D341Med (cell line): ENCODE results near the gene KLHL26.

ENCODE experiments used
- DNase-seq: peaks from one replicate; pipeline ENCODE4 v3.0.0; 2012; ENCODE audit warnings: low spot score

KLHL26 gene

GRCh38 chr19:18646535-18647370 lies 9.9 kb downstream of the KLHL26 start:
- DNase-seq = no peak

DNA sequence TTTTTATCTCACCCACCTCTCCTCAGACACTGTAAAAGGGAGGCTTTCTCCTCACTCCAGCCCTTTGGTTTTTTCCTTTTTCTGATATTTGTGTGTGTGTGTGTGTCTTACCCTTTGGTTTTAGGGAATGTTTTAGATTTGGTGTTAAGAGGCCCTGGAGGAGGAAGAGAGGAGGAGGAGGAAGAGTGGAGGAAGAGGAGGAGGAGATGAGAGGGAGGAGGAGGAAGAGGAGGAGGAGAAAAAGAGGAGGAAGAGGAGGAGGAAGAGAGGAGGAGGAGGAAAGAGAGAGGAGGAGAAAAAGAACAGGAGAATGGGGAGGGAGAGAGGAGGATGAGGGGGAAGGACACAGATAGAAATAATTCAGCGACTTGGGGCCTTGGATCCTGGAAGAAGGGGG lies 10.5 kb downstream of the KLHL26 start:
- no peak for DNase-seq

GRCh38 chr19:18647807-18648206 lies 11.0 kb downstream of the KLHL26 start:
- no peak for DNase-seq

GRCh38 chr19:18648973-18649315 lies 12.1 kb downstream of the KLHL26 start:
- no peak for DNase-seq

DNA sequence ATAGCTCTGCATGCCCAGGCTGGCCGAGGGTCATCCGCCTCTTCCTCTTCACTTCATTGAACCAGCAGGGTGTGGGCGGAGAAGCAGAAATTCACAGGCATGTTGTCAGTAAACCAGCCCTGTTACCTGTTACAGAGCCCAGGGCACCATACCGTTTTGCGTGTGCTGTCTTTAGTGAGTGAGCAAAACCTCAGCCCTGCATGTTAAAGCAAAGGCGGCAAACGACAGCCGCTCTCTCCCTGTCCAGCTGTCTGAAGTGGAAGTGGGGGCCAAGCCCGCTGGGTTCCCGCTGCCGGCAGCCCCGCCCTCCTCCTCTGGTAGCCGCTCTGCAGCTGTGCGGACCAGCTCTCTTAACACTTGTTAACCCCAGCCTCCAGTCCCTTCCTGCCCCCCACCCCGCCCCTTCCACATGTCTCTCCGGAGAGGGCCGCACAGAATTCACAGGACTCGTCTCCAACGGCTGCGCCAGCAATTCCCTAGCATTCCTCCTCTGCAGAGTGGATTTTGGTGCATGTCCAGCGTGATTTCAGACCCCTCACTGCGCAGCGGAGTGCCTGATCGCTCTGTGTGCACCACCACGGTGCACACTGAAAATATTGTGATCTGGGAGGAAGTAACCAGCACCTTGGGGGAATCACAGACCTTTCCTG lies 12.7 kb downstream of the KLHL26 start:
- no peak for DNase-seq

DNA sequence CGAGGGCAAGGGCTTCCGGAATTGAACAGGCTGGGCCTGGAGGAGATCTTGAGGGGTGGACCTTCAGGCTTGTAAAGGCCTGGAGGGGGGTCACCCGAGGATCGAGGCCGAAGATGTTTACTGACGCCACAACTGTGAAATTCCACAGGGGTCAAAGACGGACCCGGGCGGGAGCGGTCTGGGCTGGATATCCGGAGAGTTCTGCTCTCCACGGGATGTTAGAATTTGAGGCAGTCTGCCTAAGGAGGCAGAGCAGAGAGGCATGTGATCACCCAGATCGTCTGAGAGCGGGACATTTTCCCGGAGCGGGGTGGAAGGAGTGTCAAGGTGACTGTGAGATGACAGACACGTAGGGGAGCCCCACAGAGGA lies 13.2 kb downstream of the KLHL26 start:
- DNase-seq = no peak

DNA sequence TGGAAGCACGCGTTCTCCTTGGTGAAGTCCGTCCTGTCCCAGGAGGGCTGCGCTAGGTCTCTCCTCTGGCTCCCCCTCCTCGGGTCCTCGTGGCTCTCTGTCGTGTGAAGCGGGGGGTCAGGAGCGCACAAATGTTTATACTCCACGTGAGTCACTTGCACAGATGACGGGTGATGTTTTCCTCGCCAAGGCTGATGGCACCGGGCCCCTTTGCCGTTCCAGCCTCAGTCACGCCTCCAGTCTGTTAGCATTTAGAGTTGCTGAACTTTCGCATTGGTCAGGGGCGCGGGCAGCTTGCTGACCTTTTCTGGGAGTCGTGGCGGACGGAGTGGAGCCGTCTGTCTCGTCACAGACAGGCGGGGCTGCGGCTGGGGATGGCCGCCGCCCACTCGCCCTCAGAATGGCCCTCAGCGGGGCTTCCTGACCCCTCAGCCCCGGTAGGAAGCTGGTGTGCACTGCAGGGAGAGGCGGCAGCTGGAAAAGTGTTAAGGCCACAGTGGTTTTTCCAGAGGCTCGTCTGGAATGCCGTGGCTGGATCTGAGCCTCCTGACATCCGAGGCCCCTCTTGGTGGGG lies 13.7 kb downstream of the KLHL26 start:
- no peak for DNase-seq

- DNase-seq = no peak
These were observed 14.5 kb downstream of the KLHL26 start for GRCh38 chr19:18651300-18651699.

DNA sequence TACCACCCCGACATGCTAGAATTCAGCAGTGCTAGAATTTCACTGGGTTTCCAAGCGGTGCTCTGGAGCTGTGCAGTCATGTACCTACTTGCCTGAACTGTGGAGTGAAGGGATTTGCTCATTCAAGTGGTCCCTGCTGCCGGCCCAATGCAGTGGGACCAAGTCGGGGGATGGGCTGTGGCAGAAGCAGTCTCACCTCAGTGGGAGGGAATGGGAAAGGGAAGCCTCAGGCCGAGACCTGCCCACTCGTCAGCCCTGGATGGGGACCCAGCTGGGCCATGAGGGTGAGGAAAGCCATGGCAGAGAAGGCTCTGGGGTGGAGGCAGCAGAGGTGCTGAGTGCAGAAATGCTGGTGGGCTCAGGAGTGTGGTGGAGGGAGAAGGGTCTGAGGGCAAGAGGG lies 14.9 kb downstream of the KLHL26 start:
- DNase-seq = no peak

GRCh38 chr19:18653853-18654252 lies 17.0 kb downstream of the KLHL26 start:
- DNase-seq = no peak

DNA sequence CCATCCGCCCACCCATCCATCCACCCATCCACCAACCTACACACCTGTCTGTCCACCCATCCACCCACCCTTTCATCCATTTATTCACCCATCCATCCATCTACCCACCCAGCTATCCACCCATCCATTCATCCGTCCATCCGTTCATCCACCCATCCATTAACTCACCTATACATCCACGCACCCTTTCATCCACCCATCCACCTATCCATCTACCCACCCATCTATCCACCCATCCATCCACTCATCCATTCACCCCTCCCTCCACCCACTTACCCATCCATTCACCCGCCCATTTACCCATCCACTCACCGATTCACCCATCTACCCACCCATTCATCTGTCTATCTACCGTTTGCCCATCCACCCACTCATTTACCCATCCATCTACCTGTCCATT lies 17.6 kb downstream of the KLHL26 start:
- no peak for DNase-seq

- no peak for DNase-seq
These were observed 18.5 kb downstream of the KLHL26 start for GRCh38 chr19:18655173-18655844.

GRCh38 chr19:18656337-18657086 lies 19.7 kb downstream of the KLHL26 start:
- DNase-seq = no peak

GRCh38 chr19:18657590-18658365 lies 20.9 kb downstream of the KLHL26 start:
- peak; percentile 65 for DNase-seq

DNA sequence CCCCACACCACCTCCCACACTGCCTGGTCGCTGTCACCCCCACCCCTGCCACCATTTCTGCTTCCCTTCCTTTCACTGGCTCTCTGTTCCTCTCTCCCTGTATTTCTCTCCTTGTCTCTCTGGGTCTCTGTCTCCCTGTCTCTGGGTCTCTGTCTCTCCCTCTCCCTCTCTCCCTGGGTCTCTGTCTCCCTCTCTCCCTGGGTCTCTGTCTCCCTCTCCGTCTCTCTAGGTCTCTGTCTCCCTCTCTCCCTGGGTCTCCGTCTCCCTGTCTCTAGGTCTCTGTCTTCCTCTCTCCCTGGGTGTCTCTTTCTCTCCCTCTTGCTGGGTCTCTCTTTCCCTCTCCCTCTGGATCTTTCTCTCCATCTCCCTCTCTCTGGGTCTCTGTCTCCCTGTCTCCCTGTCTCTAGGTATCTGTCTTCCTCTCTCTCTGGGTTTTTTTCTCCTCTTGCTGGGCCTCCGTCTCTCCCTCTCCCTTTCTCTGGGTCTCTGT lies 21.6 kb downstream of the KLHL26 start:
- no peak for DNase-seq

GRCh38 chr19:18659281-18660050 lies 22.6 kb downstream of the KLHL26 start:
- DNase-seq = no peak

GRCh38 chr19:18660051-18660910 lies 23.5 kb downstream of the KLHL26 start:
- no peak for DNase-seq

DNA sequence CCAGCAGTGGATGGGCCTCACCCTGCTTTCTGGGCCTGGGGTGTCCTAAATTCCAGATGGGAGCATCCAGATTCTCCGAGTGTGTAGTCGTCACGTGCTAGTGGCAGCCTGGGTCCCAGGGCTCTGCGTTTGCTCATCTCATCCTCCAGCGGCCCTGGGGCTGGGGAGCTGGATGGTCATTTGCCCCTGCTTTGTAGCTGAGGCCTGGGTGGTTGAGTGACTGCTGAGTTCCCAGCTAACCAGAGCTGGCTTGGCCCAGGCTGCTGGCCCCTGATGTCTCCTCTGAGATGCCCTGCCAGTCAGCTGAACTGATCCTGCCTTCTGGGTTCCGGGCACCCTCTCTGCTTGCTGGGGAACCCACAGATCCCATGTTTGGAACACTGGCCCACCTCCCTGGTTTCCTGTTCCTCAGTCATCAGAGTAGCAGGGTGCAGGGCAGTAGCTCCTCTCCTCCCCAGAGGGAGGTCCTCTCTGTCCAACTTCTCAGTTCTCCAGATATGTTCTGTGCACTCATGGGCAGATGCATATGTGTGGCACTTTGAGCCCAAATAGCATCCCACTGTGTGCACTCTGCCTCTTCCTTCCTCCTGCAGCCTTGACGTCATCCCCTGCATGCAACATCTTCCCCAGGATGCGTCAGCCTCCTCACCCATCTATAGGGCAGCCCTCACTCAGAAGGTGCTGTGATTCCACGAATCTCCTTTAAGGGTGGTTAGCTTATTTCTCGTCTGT lies 24.3 kb downstream of the KLHL26 start:
- no peak for DNase-seq
